K562 (cell line): Measurements from ENCODE around the gene ARHGDIB. TPM values are rescaled to one million over a fixed set of nuclear protein-coding genes. Genes with fewer than 3 reads are reported as not detected.

ENCODE experiments used
- CBFB ChIP-seq: sonication (generic); formaldehyde crosslinking; IDR thresholded peaks from 2 replicates; pipeline ENCODE4 v1.4.0; 2020; ENCODE audit warnings: mild to moderate bottlenecking, missing genetic modification reagents
- E2F4 ChIP-seq: sonication (generic); formaldehyde crosslinking; IDR thresholded peaks from 2 replicates; pipeline ENCODE4 v1.8.0; 2022; ENCODE audit warnings: mild to moderate bottlenecking, low read depth, missing genetic modification reagents
- ELF2 ChIP-seq: fragments of 250-450 bp; sonication (Bioruptor Pico); IDR thresholded peaks from 2 replicates; pipeline ENCODE4 v1.5.0; 2021; ENCODE audit warnings: mild to moderate bottlenecking
- MBD1 ChIP-seq: fragments of 250-450 bp; sonication (Bioruptor Pico); IDR thresholded peaks from 2 replicates; pipeline ENCODE4 v1.8.0; 2022; ENCODE audit warnings: inconsistent platforms
- RAD21 ChIP-seq, 2 experiments: fragments of 250-450 bp in 1 of 2; fragments of 450-650 bp in 1 of 2; sonication (Bioruptor Pico) in 1 of 2; formaldehyde crosslinking in 1 of 2; IDR thresholded peaks in 1 of 2; conservative IDR thresholded peaks in 1 of 2; 2 replicates each; pipeline versions ENCODE4 v1.4.0 to v1.8.0; 2020 to 2022; ENCODE audit warnings: mild to moderate bottlenecking in 2 of 2, moderate library complexity in 1 of 2
- RFX1 ChIP-seq: fragments of 450-650 bp; IDR thresholded peaks from 2 replicates; pipeline ENCODE4 v1.6.1; 2016; ENCODE audit warnings: mild to moderate bottlenecking, moderate library complexity
- RNF219 ChIP-seq: fragments of 250-450 bp; sonication (Bioruptor Pico); IDR thresholded peaks from 2 replicates; pipeline ENCODE4 v1.5.0; 2022; ENCODE audit warnings: mild to moderate bottlenecking
- SMAD4 ChIP-seq: fragments of 250-450 bp; sonication (Bioruptor Pico); conservative IDR thresholded peaks from 2 replicates; pipeline ENCODE4 v1.8.0; 2021; ENCODE audit warnings: inconsistent platforms, mild to moderate bottlenecking, moderate library complexity
- ZNF274 ChIP-seq: IDR thresholded peaks from 2 replicates; pipeline ENCODE4 v1.6.1; 2011; ENCODE audit warnings: low read depth, mild to moderate bottlenecking, low read length, moderate library complexity, borderline replicate concordance
- ZNF384 ChIP-seq: IDR thresholded peaks from 2 replicates; pipeline ENCODE4 v1.6.1; 2012; ENCODE audit warnings: low read depth, low read length, improper control_type of control experiment
- polyA plus RNA-seq, 8 experiments: library from polyadenylated mRNA; depleted of rRNA in 4 of 8; stranded (reverse) in 5 of 8; unstranded in 3 of 8; fragments of >200 nt; fragmentation: Nextera tagmentation in 2 of 8; fragmentation: Illumina TruSeq in 1 of 8; extraction: Ambion mirVana in 2 of 8; extraction: Trizol in 1 of 8; gene quantifications; 2 replicates each; pipeline versions ENCODE4 v1.2.1 to v1.2.3, GENCODE V29; 2011 to 2014; ENCODE audit warnings: inconsistent platforms in 1 of 8, missing spikeins in 1 of 8
- total RNA-seq, 7 experiments: library from RNA; depleted of rRNA in 6 of 7; stranded (reverse); fragments of >200 nt in 6 of 7; fragmentation: Illumina TruSeq in 2 of 7; extraction: Trizol in 2 of 7; gene quantifications; 2 replicates each; pipeline versions ENCODE4 v1.2.1 to v1.2.3, GENCODE V29; 2011 to 2021; ENCODE audit warnings: low replicate concordance in 1 of 7
- TF ChIP-seq, protein P1 (sequence below): fragments of 250-450 bp; sonication (Bioruptor Pico); IDR thresholded peaks from 2 replicates; pipeline ENCODE4 v1.5.1; 2021; ENCODE audit warnings: mild to moderate bottlenecking
- TF ChIP-seq, protein P2 (sequence below): fragments of 250-450 bp; sonication (Bioruptor Pico); IDR thresholded peaks from 2 replicates; pipeline ENCODE4 v1.4.0; 2020

The ARHGDIB gene
- total and polyA plus RNA-seq, 9 of the 15 experiments (the other 6 are each of a cell fraction or from before 2014, with no cell fraction given), result 9.5 to 204 (median 116) TPM

- TF ChIP-seq, protein P1, sequence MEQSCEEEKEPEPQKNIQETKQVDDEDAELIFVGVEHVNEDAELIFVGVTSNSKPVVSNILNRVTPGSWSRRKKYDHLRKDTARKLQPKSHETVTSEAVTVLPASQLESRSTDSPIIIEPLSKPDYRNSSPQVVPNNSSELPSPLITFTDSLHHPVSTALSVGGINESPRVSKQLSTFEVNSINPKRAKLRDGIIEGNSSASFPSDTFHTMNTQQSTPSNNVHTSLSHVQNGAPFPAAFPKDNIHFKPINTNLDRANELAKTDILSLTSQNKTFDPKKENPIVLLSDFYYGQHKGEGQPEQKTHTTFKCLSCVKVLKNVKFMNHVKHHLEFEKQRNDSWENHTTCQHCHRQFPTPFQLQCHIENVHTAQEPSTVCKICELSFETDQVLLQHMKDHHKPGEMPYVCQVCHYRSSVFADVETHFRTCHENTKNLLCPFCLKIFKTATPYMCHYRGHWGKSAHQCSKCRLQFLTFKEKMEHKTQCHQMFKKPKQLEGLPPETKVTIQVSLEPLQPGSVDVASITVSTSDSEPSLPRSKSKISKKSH (CRISPR knock-in tag), result no peak
- TF ChIP-seq CBFB (CRISPR knock-in tag) (no peak), RNF219 (CRISPR knock-in tag) (no peak), SMAD4 (CRISPR knock-in tag) (no peak), RFX1 (no peak), MBD1 (CRISPR knock-in tag) (no peak), ZNF384 (peak; percentile 96), ZNF274 (no peak), RAD21 (CRISPR knock-in tag; conservative IDR thresholded peaks at IDR 0.05 in 1 of 2, IDR thresholded peaks at IDR 0.05 in 1 of 2) (peak; percentile 63 to 75), ELF2 (CRISPR knock-in tag) (no peak), E2F4 (no peak)
- TF ChIP-seq, protein P2, sequence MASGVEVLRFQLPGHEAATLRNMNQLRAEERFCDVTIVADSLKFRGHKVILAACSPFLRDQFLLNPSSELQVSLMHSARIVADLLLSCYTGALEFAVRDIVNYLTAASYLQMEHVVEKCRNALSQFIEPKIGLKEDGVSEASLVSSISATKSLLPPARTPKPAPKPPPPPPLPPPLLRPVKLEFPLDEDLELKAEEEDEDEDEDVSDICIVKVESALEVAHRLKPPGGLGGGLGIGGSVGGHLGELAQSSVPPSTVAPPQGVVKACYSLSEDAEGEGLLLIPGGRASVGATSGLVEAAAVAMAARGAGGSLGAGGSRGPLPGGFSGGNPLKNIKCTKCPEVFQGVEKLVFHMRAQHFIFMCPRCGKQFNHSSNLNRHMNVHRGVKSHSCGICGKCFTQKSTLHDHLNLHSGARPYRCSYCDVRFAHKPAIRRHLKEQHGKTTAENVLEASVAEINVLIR, result no peak
These were observed 34.4 kb upstream of the ARHGDIB start (continued) for GRCh38 chr12:14995583-14996425.
